SK-N-SH treated with all-trans-retinoic acid at 6 μM for 48 hours (cell line): Measurements from ENCODE around the gene HES4.

Source experiments
- ATAC-seq: fragments of 200-7000 bp; cut with Tn5 transposase; 3 replicates; pipeline ENCODE4 v1.9.1; 2020; ENCODE audit warnings: mild to moderate bottlenecking, moderate library complexity
- ARNTL ChIP-seq: fragments of 450-650 bp; formaldehyde crosslinking; IDR thresholded peaks from 2 replicates; pipeline ENCODE4 v1.5.0; 2020; ENCODE audit warnings: low read depth, mild to moderate bottlenecking, moderate library complexity, borderline replicate concordance
- BACH2 ChIP-seq: fragments of 250-450 bp; sonication (Bioruptor Pico); IDR thresholded peaks from 2 replicates; pipeline ENCODE4 v1.9.0; 2021; ENCODE audit warnings: mild to moderate bottlenecking, borderline replicate concordance
- CREB5 ChIP-seq: fragments of 250-450 bp; sonication (Bioruptor Pico); IDR thresholded peaks from 2 replicates; pipeline ENCODE4 v1.5.1; 2020; ENCODE audit warnings: low read depth, mild to moderate bottlenecking, moderate library complexity
- CSDC2 ChIP-seq: fragments of 250-450 bp; sonication (Bioruptor Pico); IDR thresholded peaks from 2 replicates; pipeline ENCODE4 v1.5.0; 2020; ENCODE audit warnings: mild to moderate bottlenecking, moderate library complexity
- CSRNP3 ChIP-seq: fragments of 250-450 bp; sonication (Bioruptor Pico); IDR thresholded peaks from 2 replicates; pipeline ENCODE4 v1.5.1; 2021; ENCODE audit warnings: mild to moderate bottlenecking, moderate library complexity
- ESRRG ChIP-seq: fragments of 250-450 bp; sonication (Bioruptor Pico); IDR thresholded peaks from 2 replicates; pipeline ENCODE4 v1.6.1; 2021; ENCODE audit warnings: mild to moderate bottlenecking
- ISL1 ChIP-seq: fragments of 250-450 bp; sonication (Bioruptor Pico); IDR thresholded peaks from 2 replicates; pipeline ENCODE4 v2.1.2; 2022; ENCODE audit warnings: mild to moderate bottlenecking, moderate library complexity
- OSR1 ChIP-seq: fragments of 250-450 bp; sonication (Bioruptor Pico); IDR thresholded peaks from 2 replicates; pipeline ENCODE4 v1.8.0; 2022; ENCODE audit warnings: moderate library complexity, mild to moderate bottlenecking, inconsistent platforms
- PPARA ChIP-seq: fragments of 250-450 bp; sonication (Bioruptor Pico); IDR thresholded peaks from 2 replicates; pipeline ENCODE4 v1.5.0; 2020; ENCODE audit warnings: mild to moderate bottlenecking, borderline replicate concordance
- RARB ChIP-seq: fragments of 250-450 bp; sonication (Bioruptor Pico); IDR thresholded peaks from 2 replicates; pipeline ENCODE4 v1.8.0; 2021; ENCODE audit warnings: mild to moderate bottlenecking, moderate library complexity
- SNAI2 ChIP-seq: fragments of 250-450 bp; sonication (Bioruptor Pico); IDR thresholded peaks from 2 replicates; pipeline ENCODE4 v1.5.0; 2020; ENCODE audit warnings: mild to moderate bottlenecking, moderate library complexity
- TCF4 ChIP-seq: fragments of 250-450 bp; sonication (Bioruptor Pico); IDR thresholded peaks from 2 replicates; pipeline ENCODE4 v1.8.0; 2021; ENCODE audit warnings: mild to moderate bottlenecking, moderate library complexity, borderline replicate concordance
- TOX ChIP-seq: fragments of 250-450 bp; sonication (Bioruptor Pico); IDR thresholded peaks from 2 replicates; pipeline ENCODE4 v1.8.0; 2021; ENCODE audit warnings: mild to moderate bottlenecking, moderate library complexity, borderline replicate concordance
- ZC3H10 ChIP-seq: fragments of 250-450 bp; sonication (Bioruptor Pico); IDR thresholded peaks from 2 replicates; pipeline ENCODE4 v1.5.1; 2021; ENCODE audit warnings: mild to moderate bottlenecking, moderate library complexity
- ZFP30 ChIP-seq: fragments of 450-650 bp; formaldehyde crosslinking; IDR thresholded peaks from 2 replicates; pipeline ENCODE4 v1.5.0; 2022; ENCODE audit warnings: mild to moderate bottlenecking, moderate library complexity
- ZNF565 ChIP-seq: fragments of 450-650 bp; formaldehyde crosslinking; conservative IDR thresholded peaks from 2 replicates; pipeline ENCODE4 v1.5.0; 2020; ENCODE audit warnings: low read depth, mild to moderate bottlenecking, moderate library complexity
- ZNF70 ChIP-seq: fragments of 450-650 bp; formaldehyde crosslinking; IDR thresholded peaks from 2 replicates; pipeline ENCODE4 v1.5.0; 2020; ENCODE audit warnings: mild to moderate bottlenecking, moderate library complexity
- ZNF8 ChIP-seq: fragments of 450-650 bp; formaldehyde crosslinking; IDR thresholded peaks from 2 replicates; pipeline ENCODE4 v1.5.0; 2020; ENCODE audit warnings: mild to moderate bottlenecking, moderate library complexity
- TF ChIP-seq, protein P1 (sequence below): fragments of 250-450 bp; sonication (Bioruptor Pico); IDR thresholded peaks from 2 replicates; pipeline ENCODE4 v1.8.0; 2021; ENCODE audit warnings: low read depth, mild to moderate bottlenecking, moderate library complexity, borderline replicate concordance
- TF ChIP-seq, protein P2 (sequence below): fragments of 250-450 bp; sonication (Bioruptor Pico); IDR thresholded peaks from 2 replicates; pipeline ENCODE4 v1.8.0; 2020; ENCODE audit warnings: mild to moderate bottlenecking, moderate library complexity, borderline replicate concordance
- TF ChIP-seq, protein P3 (sequence below): fragments of 250-450 bp; sonication (Bioruptor Pico); IDR thresholded peaks from 2 replicates; pipeline ENCODE4 v1.5.0; 2020; ENCODE audit warnings: mild to moderate bottlenecking, moderate library complexity

Gene HES4

GRCh38 chr1:952201-952600 lies 47.7 kb downstream of the HES4 start:
- TF ChIP-seq CSDC2 (CRISPR knock-in tag): no peak
- TF ChIP-seq, protein P1, sequence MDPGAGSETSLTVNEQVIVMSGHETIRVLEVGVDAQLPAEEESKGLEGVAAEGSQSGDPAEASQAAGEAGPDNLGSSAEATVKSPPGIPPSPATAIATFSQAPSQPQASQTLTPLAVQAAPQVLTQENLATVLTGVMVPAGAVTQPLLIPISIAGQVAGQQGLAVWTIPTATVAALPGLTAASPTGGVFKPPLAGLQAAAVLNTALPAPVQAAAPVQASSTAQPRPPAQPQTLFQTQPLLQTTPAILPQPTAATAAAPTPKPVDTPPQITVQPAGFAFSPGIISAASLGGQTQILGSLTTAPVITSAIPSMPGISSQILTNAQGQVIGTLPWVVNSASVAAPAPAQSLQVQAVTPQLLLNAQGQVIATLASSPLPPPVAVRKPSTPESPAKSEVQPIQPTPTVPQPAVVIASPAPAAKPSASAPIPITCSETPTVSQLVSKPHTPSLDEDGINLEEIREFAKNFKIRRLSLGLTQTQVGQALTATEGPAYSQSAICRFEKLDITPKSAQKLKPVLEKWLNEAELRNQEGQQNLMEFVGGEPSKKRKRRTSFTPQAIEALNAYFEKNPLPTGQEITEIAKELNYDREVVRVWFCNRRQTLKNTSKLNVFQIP (CRISPR knock-in tag): no peak
- no peak for TF ChIP-seq ZNF8 (CRISPR knock-in tag)
- TF ChIP-seq RARB (CRISPR knock-in tag): no peak
- no peak for TF ChIP-seq PPARA (CRISPR knock-in tag)
- no peak for TF ChIP-seq ZC3H10 (CRISPR knock-in tag)
- no peak for TF ChIP-seq OSR1 (CRISPR knock-in tag)
- no peak for TF ChIP-seq BACH2 (CRISPR knock-in tag)
- no peak for TF ChIP-seq ZFP30 (CRISPR knock-in tag)
- no peak for TF ChIP-seq TOX
- TF ChIP-seq TCF4 (CRISPR knock-in tag): no peak
- TF ChIP-seq CSRNP3 (CRISPR knock-in tag): no peak
- TF ChIP-seq ESRRG (CRISPR knock-in tag): no peak
- no peak for TF ChIP-seq ZNF70 (CRISPR knock-in tag)
- TF ChIP-seq ISL1 (CRISPR knock-in tag): no peak
- TF ChIP-seq SNAI2: no peak
- no peak for TF ChIP-seq ZNF565 (CRISPR knock-in tag)
- ATAC-seq: no peak

DNA sequence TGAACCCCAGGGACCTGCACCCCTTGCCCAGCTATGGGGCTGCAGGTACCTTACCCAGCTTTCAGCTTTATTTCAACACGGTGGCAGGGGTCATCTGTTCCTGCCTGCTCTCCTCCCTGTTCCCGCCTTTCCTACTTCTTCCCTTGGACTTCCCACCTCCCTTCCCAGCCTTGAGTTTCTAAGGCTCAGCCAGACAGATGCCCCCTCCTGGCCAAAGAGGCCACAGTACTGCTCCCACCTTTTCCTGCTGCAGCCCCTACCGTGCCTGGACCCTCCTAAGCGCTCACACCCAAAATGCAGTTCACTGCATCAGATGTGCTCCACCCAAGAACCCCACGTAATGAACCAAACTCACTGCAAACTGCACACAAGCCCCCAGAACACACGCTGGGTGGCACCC lies 48.5 kb downstream of the HES4 start:
- ATAC-seq: peak; percentile 50; the same call in 2 of the 3 replicates
- TF ChIP-seq, protein P2, sequence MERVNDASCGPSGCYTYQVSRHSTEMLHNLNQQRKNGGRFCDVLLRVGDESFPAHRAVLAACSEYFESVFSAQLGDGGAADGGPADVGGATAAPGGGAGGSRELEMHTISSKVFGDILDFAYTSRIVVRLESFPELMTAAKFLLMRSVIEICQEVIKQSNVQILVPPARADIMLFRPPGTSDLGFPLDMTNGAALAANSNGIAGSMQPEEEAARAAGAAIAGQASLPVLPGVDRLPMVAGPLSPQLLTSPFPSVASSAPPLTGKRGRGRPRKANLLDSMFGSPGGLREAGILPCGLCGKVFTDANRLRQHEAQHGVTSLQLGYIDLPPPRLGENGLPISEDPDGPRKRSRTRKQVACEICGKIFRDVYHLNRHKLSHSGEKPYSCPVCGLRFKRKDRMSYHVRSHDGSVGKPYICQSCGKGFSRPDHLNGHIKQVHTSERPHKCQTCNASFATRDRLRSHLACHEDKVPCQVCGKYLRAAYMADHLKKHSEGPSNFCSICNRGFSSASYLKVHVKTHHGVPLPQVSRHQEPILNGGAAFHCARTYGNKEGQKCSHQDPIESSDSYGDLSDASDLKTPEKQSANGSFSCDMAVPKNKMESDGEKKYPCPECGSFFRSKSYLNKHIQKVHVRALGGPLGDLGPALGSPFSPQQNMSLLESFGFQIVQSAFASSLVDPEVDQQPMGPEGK: no peak
- TF ChIP-seq ZFP30 (CRISPR knock-in tag) (no peak), CREB5 (CRISPR knock-in tag) (no peak), TCF4 (CRISPR knock-in tag) (no peak), TOX (no peak), ZNF565 (CRISPR knock-in tag) (no peak), ZNF70 (CRISPR knock-in tag) (no peak)
- TF ChIP-seq, all 23 proteins: peak for 0

GRCh38 chr1:950881-951280 lies 49.0 kb downstream of the HES4 start:
- TF ChIP-seq ARNTL (CRISPR knock-in tag) (no peak), BACH2 (CRISPR knock-in tag) (no peak), ISL1 (CRISPR knock-in tag) (no peak), TCF4 (CRISPR knock-in tag) (no peak), ZNF70 (CRISPR knock-in tag) (no peak), ZNF8 (CRISPR knock-in tag) (no peak)
- TF ChIP-seq, protein P3, sequence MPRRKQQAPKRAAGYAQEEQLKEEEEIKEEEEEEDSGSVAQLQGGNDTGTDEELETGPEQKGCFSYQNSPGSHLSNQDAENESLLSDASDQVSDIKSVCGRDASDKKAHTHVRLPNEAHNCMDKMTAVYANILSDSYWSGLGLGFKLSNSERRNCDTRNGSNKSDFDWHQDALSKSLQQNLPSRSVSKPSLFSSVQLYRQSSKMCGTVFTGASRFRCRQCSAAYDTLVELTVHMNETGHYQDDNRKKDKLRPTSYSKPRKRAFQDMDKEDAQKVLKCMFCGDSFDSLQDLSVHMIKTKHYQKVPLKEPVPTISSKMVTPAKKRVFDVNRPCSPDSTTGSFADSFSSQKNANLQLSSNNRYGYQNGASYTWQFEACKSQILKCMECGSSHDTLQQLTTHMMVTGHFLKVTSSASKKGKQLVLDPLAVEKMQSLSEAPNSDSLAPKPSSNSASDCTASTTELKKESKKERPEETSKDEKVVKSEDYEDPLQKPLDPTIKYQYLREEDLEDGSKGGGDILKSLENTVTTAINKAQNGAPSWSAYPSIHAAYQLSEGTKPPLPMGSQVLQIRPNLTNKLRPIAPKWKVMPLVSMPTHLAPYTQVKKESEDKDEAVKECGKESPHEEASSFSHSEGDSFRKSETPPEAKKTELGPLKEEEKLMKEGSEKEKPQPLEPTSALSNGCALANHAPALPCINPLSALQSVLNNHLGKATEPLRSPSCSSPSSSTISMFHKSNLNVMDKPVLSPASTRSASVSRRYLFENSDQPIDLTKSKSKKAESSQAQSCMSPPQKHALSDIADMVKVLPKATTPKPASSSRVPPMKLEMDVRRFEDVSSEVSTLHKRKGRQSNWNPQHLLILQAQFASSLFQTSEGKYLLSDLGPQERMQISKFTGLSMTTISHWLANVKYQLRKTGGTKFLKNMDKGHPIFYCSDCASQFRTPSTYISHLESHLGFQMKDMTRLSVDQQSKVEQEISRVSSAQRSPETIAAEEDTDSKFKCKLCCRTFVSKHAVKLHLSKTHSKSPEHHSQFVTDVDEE (CRISPR knock-in tag): no peak
- TF ChIP-seq, protein P1 (CRISPR knock-in tag): no peak
- ATAC-seq: no peak
